ENCODE results near the gene GIT1. TPM values are rescaled to one million over a fixed set of nuclear protein-coding genes. Genes with fewer than 3 reads are reported as not detected.

GIT1 gene
- total and polyA plus RNA-seq, 2 of the 13 experiments (the other 11 are each of a cell fraction or from before 2014, with no cell fraction given): 14.2 to 30.8 TPM

- TF ChIP-seq, protein P1, sequence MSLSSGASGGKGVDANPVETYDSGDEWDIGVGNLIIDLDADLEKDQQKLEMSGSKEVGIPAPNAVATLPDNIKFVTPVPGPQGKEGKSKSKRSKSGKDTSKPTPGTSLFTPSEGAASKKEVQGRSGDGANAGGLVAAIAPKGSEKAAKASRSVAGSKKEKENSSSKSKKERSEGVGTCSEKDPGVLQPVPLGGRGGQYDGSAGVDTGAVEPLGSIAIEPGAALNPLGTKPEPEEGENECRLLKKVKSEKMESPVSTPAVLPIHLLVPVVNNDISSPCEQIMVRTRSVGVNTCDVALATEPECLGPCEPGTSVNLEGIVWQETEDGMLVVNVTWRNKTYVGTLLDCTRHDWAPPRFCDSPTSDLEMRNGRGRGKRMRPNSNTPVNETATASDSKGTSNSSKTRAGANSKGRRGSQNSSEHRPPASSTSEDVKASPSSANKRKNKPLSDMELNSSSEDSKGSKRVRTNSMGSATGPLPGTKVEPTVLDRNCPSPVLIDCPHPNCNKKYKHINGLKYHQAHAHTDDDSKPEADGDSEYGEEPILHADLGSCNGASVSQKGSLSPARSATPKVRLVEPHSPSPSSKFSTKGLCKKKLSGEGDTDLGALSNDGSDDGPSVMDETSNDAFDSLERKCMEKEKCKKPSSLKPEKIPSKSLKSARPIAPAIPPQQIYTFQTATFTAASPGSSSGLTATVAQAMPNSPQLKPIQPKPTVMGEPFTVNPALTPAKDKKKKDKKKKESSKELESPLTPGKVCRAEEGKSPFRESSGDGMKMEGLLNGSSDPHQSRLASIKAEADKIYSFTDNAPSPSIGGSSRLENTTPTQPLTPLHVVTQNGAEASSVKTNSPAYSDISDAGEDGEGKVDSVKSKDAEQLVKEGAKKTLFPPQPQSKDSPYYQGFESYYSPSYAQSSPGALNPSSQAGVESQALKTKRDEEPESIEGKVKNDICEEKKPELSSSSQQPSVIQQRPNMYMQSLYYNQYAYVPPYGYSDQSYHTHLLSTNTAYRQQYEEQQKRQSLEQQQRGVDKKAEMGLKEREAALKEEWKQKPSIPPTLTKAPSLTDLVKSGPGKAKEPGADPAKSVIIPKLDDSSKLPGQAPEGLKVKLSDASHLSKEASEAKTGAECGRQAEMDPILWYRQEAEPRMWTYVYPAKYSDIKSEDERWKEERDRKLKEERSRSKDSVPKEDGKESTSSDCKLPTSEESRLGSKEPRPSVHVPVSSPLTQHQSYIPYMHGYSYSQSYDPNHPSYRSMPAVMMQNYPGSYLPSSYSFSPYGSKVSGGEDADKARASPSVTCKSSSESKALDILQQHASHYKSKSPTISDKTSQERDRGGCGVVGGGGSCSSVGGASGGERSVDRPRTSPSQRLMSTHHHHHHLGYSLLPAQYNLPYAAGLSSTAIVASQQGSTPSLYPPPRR (CRISPR knock-in tag; IDR thresholded peaks at IDR 0.05; ENCODE audit: borderline replicate concordance): peak; percentile 65; the same call in 1 of the 2 replicates
- TF ChIP-seq ZNF562 (CRISPR knock-in tag; IDR thresholded peaks at IDR 0.05; ENCODE audit: borderline replicate concordance) (no peak), MXD4 (CRISPR knock-in tag; IDR thresholded peaks at IDR 0.05) (0 out of 2 replicates have a peak, but pooled peaks have one; percentile 50), ZNF772 (CRISPR knock-in tag; IDR thresholded peaks at IDR 0.05) (no peak), THYN1 (CRISPR knock-in tag; IDR thresholded peaks at IDR 0.05; ENCODE audit: borderline replicate concordance, low read depth) (no peak), KMT2B (CRISPR knock-in tag; IDR thresholded peaks at IDR 0.05) (no peak), TFDP2 (CRISPR knock-in tag; IDR thresholded peaks at IDR 0.05) (no peak), ZC3H4 (CRISPR knock-in tag; IDR thresholded peaks at IDR 0.05; ENCODE audit: borderline replicate concordance) (no peak), BCL3 (CRISPR knock-in tag; IDR thresholded peaks at IDR 0.05) (no peak), ZBTB8A (CRISPR knock-in tag; IDR thresholded peaks at IDR 0.05; ENCODE audit: borderline replicate concordance, low read depth) (no peak), CREB3 (CRISPR knock-in tag; IDR thresholded peaks at IDR 0.05) (no peak), XRCC5 (optimal IDR thresholded peaks at IDR 0.05; ENCODE audit: low read length) (no peak), RCOR2 (CRISPR knock-in tag; IDR thresholded peaks at IDR 0.05) (no peak), DNMT1 (CRISPR knock-in tag; IDR thresholded peaks at IDR 0.05) (no peak), TP53 (CRISPR knock-in tag; conservative IDR thresholded peaks at IDR 0.05) (no peak), ZNF75D (CRISPR knock-in tag; IDR thresholded peaks at IDR 0.05; ENCODE audit: borderline replicate concordance) (no peak), ATM (IDR thresholded peaks at IDR 0.05; ENCODE audit: borderline replicate concordance) (no peak), ZFP1 (CRISPR knock-in tag; IDR thresholded peaks at IDR 0.05) (peak; percentile 35; the same call in 1 of the 2 replicates), MATR3 (CRISPR knock-in tag; IDR thresholded peaks at IDR 0.05) (no peak), SIX1 (CRISPR knock-in tag; IDR thresholded peaks at IDR 0.05; ENCODE audit: borderline replicate concordance) (no peak; the same call in 1 of the 2 replicates), GTF2F1 (IDR thresholded peaks at IDR 0.05; ENCODE audit: low read length) (no peak)
- TF ChIP-seq, protein P2, sequence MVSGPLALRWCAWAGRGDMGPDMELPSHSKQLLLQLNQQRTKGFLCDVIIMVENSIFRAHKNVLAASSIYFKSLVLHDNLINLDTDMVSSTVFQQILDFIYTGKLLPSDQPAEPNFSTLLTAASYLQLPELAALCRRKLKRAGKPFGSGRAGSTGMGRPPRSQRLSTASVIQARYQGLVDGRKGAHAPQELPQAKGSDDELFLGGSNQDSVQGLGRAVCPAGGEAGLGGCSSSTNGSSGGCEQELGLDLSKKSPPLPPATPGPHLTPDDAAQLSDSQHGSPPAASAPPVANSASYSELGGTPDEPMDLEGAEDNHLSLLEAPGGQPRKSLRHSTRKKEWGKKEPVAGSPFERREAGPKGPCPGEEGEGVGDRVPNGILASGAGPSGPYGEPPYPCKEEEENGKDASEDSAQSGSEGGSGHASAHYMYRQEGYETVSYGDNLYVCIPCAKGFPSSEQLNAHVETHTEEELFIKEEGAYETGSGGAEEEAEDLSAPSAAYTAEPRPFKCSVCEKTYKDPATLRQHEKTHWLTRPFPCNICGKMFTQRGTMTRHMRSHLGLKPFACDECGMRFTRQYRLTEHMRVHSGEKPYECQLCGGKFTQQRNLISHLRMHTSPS (CRISPR knock-in tag; IDR thresholded peaks at IDR 0.05; ENCODE audit: low read depth): no peak
These were observed 33.6 kb downstream of the GIT1 start (continued) for GRCh38 chr17:29555840-29556239.
